ENCODE results near the gene COIL.
A peak's percentile ranks its signal among the peaks of the same experiment; 100 is the strongest.

The COIL gene

GRCh38 chr17:56894859-56895455 is 65.9 kb downstream of the COIL start:
- DNase-seq = no peak
- no peaks in the 10 kb centered on the region for H3K27me3 ChIP-seq (ENCODE audit: insufficient read depth, low read length, poor library complexity)
- no peak overlapping the region for H4K5ac ChIP-seq (ENCODE audit: low read length)
- no peaks in the 10 kb centered on the region for H3K4me1 ChIP-seq (ENCODE audit: control insufficient read depth, low read depth, low read length)
- H3K18ac ChIP-seq (ENCODE audit: low read length) = no peak overlapping the region
- H2BK120ac ChIP-seq (ENCODE audit: low read depth, low read length) = no peak overlapping the region
- no peaks in the 10 kb centered on the region for H3K79me2 ChIP-seq (ENCODE audit: control insufficient read depth, insufficient read depth, low read length)
- no peak overlapping the region for H2AK5ac ChIP-seq (ENCODE audit: low read length)
- no peak overlapping the region for H3K4me2 ChIP-seq (ENCODE audit: low read length)
- no peak overlapping the region for H4K8ac ChIP-seq (ENCODE audit: low read depth, low read length)
- no peak overlapping the region for H3K4me3 ChIP-seq (ENCODE audit: low read length)
- no CpG with 5 or more reads among the region's 20 CpGs for WGBS (ENCODE audit: extremely low coverage, insufficient coverage, low lambda C conversion rate)
- no peak overlapping the region for H3K23ac ChIP-seq (ENCODE audit: low read length)
- no peak overlapping the region for H2BK15ac ChIP-seq (replicated peaks; ENCODE audit: low read depth)
- no peak overlapping the region for H3K27ac ChIP-seq (ENCODE audit: low read depth, low read length)
- H3K4ac ChIP-seq (ENCODE audit: low read depth, low read length) = no peak overlapping the region
- H3K36me3 ChIP-seq (ENCODE audit: control insufficient read depth, insufficient read depth, low read length) = no peaks in the 10 kb centered on the region
- no peak overlapping the region for H3K9ac ChIP-seq (ENCODE audit: low read length)
- no peaks in the 10 kb centered on the region for H3K79me1 ChIP-seq (ENCODE audit: low read length)
- no peak overlapping the region for H2BK5ac ChIP-seq (ENCODE audit: low read length)
- no peak overlapping the region for H3K56ac ChIP-seq (ENCODE audit: low read length)

- Histone ChIP-seq H3K27ac (ENCODE audit: low read depth, low read length) (no peak overlapping the region), H3K27me3 (ENCODE audit: insufficient read depth, low read length, poor library complexity) (no peaks in the 10 kb centered on the region), H3K4me3 (ENCODE audit: low read length) (no peak overlapping the region), H2BK120ac (ENCODE audit: low read depth, low read length) (no peak overlapping the region), H3K36me3 (ENCODE audit: control insufficient read depth, insufficient read depth, low read length) (no peaks in the 10 kb centered on the region), H2BK15ac (replicated peaks; ENCODE audit: low read depth) (no peak overlapping the region), H4K5ac (ENCODE audit: low read length) (no peak overlapping the region), H2BK5ac (ENCODE audit: low read length) (no peak overlapping the region), H3K4ac (ENCODE audit: low read depth, low read length) (no peak overlapping the region), H3K56ac (ENCODE audit: low read length) (no peak overlapping the region), H3K9ac (ENCODE audit: low read length) (no peak overlapping the region), H3K79me2 (ENCODE audit: control insufficient read depth, insufficient read depth, low read length) (no peaks in the 10 kb centered on the region), H3K4me2 (ENCODE audit: low read length) (no peak overlapping the region), H3K23ac (ENCODE audit: low read length) (no peak overlapping the region), H3K4me1 (ENCODE audit: control insufficient read depth, low read depth, low read length) (no peaks in the 10 kb centered on the region), H3K79me1 (ENCODE audit: low read length) (no peaks in the 10 kb centered on the region), H4K8ac (ENCODE audit: low read depth, low read length) (no peak overlapping the region), H3K18ac (ENCODE audit: low read length) (no peak overlapping the region), H2AK5ac (ENCODE audit: low read length) (no peak overlapping the region)
- no CpG with 5 or more reads among the region's 7 CpGs for WGBS (ENCODE audit: extremely low coverage, insufficient coverage, low lambda C conversion rate)
- no peak for DNase-seq
Observed at GRCh38 chr17:56893503-56893902, 67.3 kb downstream of the COIL start.

GRCh38 chr17:56892333-56892732 is 68.5 kb downstream of the COIL start:
- H3K27me3 ChIP-seq (ENCODE audit: insufficient read depth, low read length, poor library complexity) = no peaks in the 10 kb centered on the region
- WGBS (ENCODE audit: extremely low coverage, insufficient coverage, low lambda C conversion rate) = no CpG with 5 or more reads among the region's 1 CpG
- no peak overlapping the region for H3K18ac ChIP-seq (ENCODE audit: low read length)

GRCh38 chr17:56891751-56892150 is 69.1 kb downstream of the COIL start:
- Histone ChIP-seq H2BK5ac (ENCODE audit: low read length) (no peak overlapping the region), H3K9ac (ENCODE audit: low read length) (no peak overlapping the region), H3K4ac (ENCODE audit: low read depth, low read length) (no peak overlapping the region), H3K23ac (ENCODE audit: low read length) (no peak overlapping the region), H3K36me3 (ENCODE audit: control insufficient read depth, insufficient read depth, low read length) (no peaks in the 10 kb centered on the region), H3K56ac (ENCODE audit: low read length) (no peak overlapping the region), H3K79me2 (ENCODE audit: control insufficient read depth, insufficient read depth, low read length) (no peaks in the 10 kb centered on the region), H3K27me3 (ENCODE audit: insufficient read depth, low read length, poor library complexity) (no peaks in the 10 kb centered on the region), H3K4me2 (ENCODE audit: low read length) (no peak overlapping the region), H4K5ac (ENCODE audit: low read length) (no peak overlapping the region), H2BK15ac (replicated peaks; ENCODE audit: low read depth) (no peak overlapping the region), H2AK5ac (ENCODE audit: low read length) (no peak overlapping the region), H3K4me1 (ENCODE audit: control insufficient read depth, low read depth, low read length) (no peaks in the 10 kb centered on the region), H2BK120ac (ENCODE audit: low read depth, low read length) (no peak overlapping the region), H3K79me1 (ENCODE audit: low read length) (no peaks in the 10 kb centered on the region), H3K18ac (ENCODE audit: low read length) (no peak overlapping the region), H4K8ac (ENCODE audit: low read depth, low read length) (no peak overlapping the region), H3K27ac (ENCODE audit: low read depth, low read length) (no peak overlapping the region), H3K4me3 (ENCODE audit: low read length) (no peak overlapping the region)
- peak; percentile 47 for DNase-seq
- no CpG with 5 or more reads among the region's 16 CpGs for WGBS (ENCODE audit: extremely low coverage, insufficient coverage, low lambda C conversion rate)

More at GRCh38 chr17:56892333-56892732, 68.5 kb downstream of the COIL start:
- Histone ChIP-seq H3K4me3 (ENCODE audit: low read length) (no peak overlapping the region), H3K9ac (ENCODE audit: low read length) (no peak overlapping the region), H3K27ac (ENCODE audit: low read depth, low read length) (no peak overlapping the region), H2BK15ac (replicated peaks; ENCODE audit: low read depth) (no peak overlapping the region), H3K79me2 (ENCODE audit: control insufficient read depth, insufficient read depth, low read length) (no peaks in the 10 kb centered on the region), H3K4ac (ENCODE audit: low read depth, low read length) (no peak overlapping the region), H3K36me3 (ENCODE audit: control insufficient read depth, insufficient read depth, low read length) (no peaks in the 10 kb centered on the region), H3K4me2 (ENCODE audit: low read length) (no peak overlapping the region), H4K5ac (ENCODE audit: low read length) (no peak overlapping the region), H2BK120ac (ENCODE audit: low read depth, low read length) (no peak overlapping the region), H2AK5ac (ENCODE audit: low read length) (no peak overlapping the region), H3K56ac (ENCODE audit: low read length) (no peak overlapping the region), H3K23ac (ENCODE audit: low read length) (no peak overlapping the region), H3K79me1 (ENCODE audit: low read length) (no peaks in the 10 kb centered on the region), H3K4me1 (ENCODE audit: control insufficient read depth, low read depth, low read length) (no peaks in the 10 kb centered on the region), H4K8ac (ENCODE audit: low read depth, low read length) (no peak overlapping the region), H2BK5ac (ENCODE audit: low read length) (no peak overlapping the region)
- DNase-seq = no peak

- no peak overlapping the region for H4K8ac ChIP-seq (ENCODE audit: low read depth, low read length)
- no peak overlapping the region for H3K23ac ChIP-seq (ENCODE audit: low read length)
- no peaks in the 10 kb centered on the region for H3K79me1 ChIP-seq (ENCODE audit: low read length)
- H2BK5ac ChIP-seq (ENCODE audit: low read length) = no peak overlapping the region
- no peak overlapping the region for H3K4me2 ChIP-seq (ENCODE audit: low read length)
- no peak overlapping the region for H2BK120ac ChIP-seq (ENCODE audit: low read depth, low read length)
- H3K9ac ChIP-seq (ENCODE audit: low read length) = no peak overlapping the region
- H3K27me3 ChIP-seq (ENCODE audit: insufficient read depth, low read length, poor library complexity) = no peaks in the 10 kb centered on the region
- no peak overlapping the region for H2AK5ac ChIP-seq (ENCODE audit: low read length)
- no peaks in the 10 kb centered on the region for H3K79me2 ChIP-seq (ENCODE audit: control insufficient read depth, insufficient read depth, low read length)
- no peak overlapping the region for H3K27ac ChIP-seq (ENCODE audit: low read depth, low read length)
- H4K5ac ChIP-seq (ENCODE audit: low read length) = no peak overlapping the region
- no peaks in the 10 kb centered on the region for H3K36me3 ChIP-seq (ENCODE audit: control insufficient read depth, insufficient read depth, low read length)
- H3K56ac ChIP-seq (ENCODE audit: low read length) = no peak overlapping the region
- H3K4me3 ChIP-seq (ENCODE audit: low read length) = no peak overlapping the region
- WGBS (ENCODE audit: extremely low coverage, insufficient coverage, low lambda C conversion rate) = no CpG with 5 or more reads among the region's 7 CpGs
- no peak overlapping the region for H3K4ac ChIP-seq (ENCODE audit: low read depth, low read length)
- no peaks in the 10 kb centered on the region for H3K4me1 ChIP-seq (ENCODE audit: control insufficient read depth, low read depth, low read length)
- H3K18ac ChIP-seq (ENCODE audit: low read length) = no peak overlapping the region
- no peak overlapping the region for H2BK15ac ChIP-seq (replicated peaks; ENCODE audit: low read depth)
- DNase-seq = no peak
Observed at GRCh38 chr17:56890906-56891674, 69.8 kb downstream of the COIL start.

Data from mesendoderm (in vitro differentiated cells).